Kidney (tissue), 14 donors: Measurements from ENCODE around the gene UBE2D1. TPM values are rescaled to one million over a fixed set of nuclear protein-coding genes. Genes with fewer than 3 reads are reported as not detected.
A peak's percentile ranks its signal among the peaks of the same experiment; 100 is the strongest.

Experiments
- DNase-seq, 5 donors: peaks; one replicate each; pipeline ENCODE4 v3.0.0-alpha.2; 2013 to 2020
- FAIRE-seq: peaks from 2 replicates; lab custom pipeline; 2012; peaks lifted over from hg19 to GRCh38; lab: Jason Lieb, UNC
- H3K27ac ChIP-seq, 2 donors: one replicate each; pipeline ENCODE4 v1.7.0; 2013; ENCODE audit warnings: low read depth in 2 of 2, low read length in 2 of 2, inconsistent platforms in 1 of 2
- H3K27me3 ChIP-seq: one replicate; pipeline ENCODE4 v1.7.1; 2013; ENCODE audit warnings: low read length, inconsistent platforms; ENCODE audit not compliant: control insufficient read depth, insufficient read depth
- H3K36me3 ChIP-seq, 3 donors: one replicate each; pipeline versions ENCODE4 v1.7.0 to v1.7.1; 2013; ENCODE audit warnings: low read length in 3 of 3, control low read depth in 1 of 3, inconsistent platforms in 1 of 3; ENCODE audit not compliant: insufficient read depth in 3 of 3, control insufficient read depth in 2 of 3
- H3K4me1 ChIP-seq, 3 donors: one replicate each; pipeline versions ENCODE4 v1.7.0 to v1.7.1; 2013; ENCODE audit warnings: low read length in 3 of 3, inconsistent platforms in 1 of 3, low read depth in 1 of 3; ENCODE audit not compliant: control insufficient read depth in 2 of 3, insufficient read depth in 2 of 3
- H3K4me3 ChIP-seq, 3 donors: one replicate each; pipeline versions ENCODE4 v1.7.0 to v1.8.1; 2013; ENCODE audit warnings: low read length in 3 of 3, control low read depth in 1 of 3, inconsistent platforms in 1 of 3
- H3K9ac ChIP-seq, 3 donors: one replicate each; pipeline versions ENCODE4 v1.7.0 to v1.7.1; 2013; ENCODE audit warnings: low read length in 3 of 3, control low read depth in 1 of 3, inconsistent platforms in 1 of 3
- H3K9me3 ChIP-seq, 3 donors: one replicate each; pipeline versions ENCODE4 v1.7.0 to v1.7.1; 2013; ENCODE audit warnings: low read length in 3 of 3, control low read depth in 1 of 3, inconsistent platforms in 1 of 3; ENCODE audit not compliant: control insufficient read depth in 2 of 3, insufficient read depth in 1 of 3
- intact Hi-C: fragments of 100-400 bp; cut with DNase I; formaldehyde crosslinking; loops from one replicate; pipeline ENCODE4 v1.11.1; 2022
- polyA plus RNA-seq: library from polyadenylated mRNA; stranded (reverse); fragments of 350-450 nt; fragmentation: Illumina TruSeq; extraction: RNeasy Lipid Tissue Mini Kit (QIAGEN cat#74804); gene quantifications from one replicate; pipeline ENCODE4 v1.2.3, GENCODE V29; 2014; ENCODE audit warnings: low read depth, low replicate concordance; ENCODE audit not compliant: insufficient read depth
- total RNA-seq: library from RNA; stranded (reverse); fragmentation: NEBNext Ultra II Directional; extraction: Animal tissue kit (Norgen Biotek cat#: 25700); gene quantifications from one replicate; pipeline ENCODE4 v1.2.1, GENCODE V29; 2021
- TF ChIP-seq, protein P1 (sequence below): IDR thresholded peaks from 3 replicates; pipeline ENCODE4 v1.5.1; 2012; ENCODE audit warnings: mild to moderate bottlenecking, moderate library complexity, borderline replicate concordance; ENCODE audit not compliant: insufficient read depth; ENCODE audit errors: extremely low read depth
- donor health status: control.
- donor health status: control.
- donor health status: control.
- donor health status: control.
- donor health status: control.
- donor health status: DM: yes; HTN: yes; CAD: no.
- donor health status: Normal renal cell carcinoma (clear cell type).

UBE2D1 gene
- total and polyA plus RNA-seq, 2 donors from 2014 or later = 12.0 to 15.4 TPM

DNA sequence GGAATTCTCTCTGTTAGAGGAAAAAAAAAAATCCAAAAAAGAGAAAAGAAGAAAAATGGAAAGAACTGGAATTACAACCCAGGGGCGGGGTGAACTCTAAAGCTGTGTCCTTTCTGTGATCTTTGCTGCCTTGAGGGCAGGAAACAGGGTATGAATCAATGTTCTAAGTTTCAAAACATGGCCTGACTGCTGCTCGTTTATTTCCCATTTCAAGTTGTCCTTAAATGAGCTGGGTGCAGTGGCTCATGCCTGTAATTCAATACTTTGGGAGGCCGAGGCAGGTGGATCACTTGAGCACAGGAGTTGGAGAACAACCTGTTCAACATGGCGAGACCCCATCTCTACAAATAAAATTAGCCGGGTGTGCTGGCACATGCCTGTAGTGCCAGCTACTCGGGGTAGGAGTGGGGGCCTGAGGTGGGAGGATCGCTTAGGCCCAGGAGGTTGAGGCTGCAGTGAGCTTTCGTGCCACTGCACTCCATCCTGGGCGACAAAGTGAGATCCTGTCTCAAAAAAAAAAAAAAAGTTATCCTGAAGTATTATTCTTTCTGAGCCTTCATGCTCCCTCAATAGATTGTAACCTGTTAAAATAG lies 25.7 kb downstream of the UBE2D1 start:
- TF ChIP-seq, protein P1, sequence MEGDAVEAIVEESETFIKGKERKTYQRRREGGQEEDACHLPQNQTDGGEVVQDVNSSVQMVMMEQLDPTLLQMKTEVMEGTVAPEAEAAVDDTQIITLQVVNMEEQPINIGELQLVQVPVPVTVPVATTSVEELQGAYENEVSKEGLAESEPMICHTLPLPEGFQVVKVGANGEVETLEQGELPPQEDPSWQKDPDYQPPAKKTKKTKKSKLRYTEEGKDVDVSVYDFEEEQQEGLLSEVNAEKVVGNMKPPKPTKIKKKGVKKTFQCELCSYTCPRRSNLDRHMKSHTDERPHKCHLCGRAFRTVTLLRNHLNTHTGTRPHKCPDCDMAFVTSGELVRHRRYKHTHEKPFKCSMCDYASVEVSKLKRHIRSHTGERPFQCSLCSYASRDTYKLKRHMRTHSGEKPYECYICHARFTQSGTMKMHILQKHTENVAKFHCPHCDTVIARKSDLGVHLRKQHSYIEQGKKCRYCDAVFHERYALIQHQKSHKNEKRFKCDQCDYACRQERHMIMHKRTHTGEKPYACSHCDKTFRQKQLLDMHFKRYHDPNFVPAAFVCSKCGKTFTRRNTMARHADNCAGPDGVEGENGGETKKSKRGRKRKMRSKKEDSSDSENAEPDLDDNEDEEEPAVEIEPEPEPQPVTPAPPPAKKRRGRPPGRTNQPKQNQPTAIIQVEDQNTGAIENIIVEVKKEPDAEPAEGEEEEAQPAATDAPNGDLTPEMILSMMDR = no peak
- no peak overlapping the region for H3K9ac ChIP-seq
- H3K27ac ChIP-seq = no peak overlapping the region
- H3K36me3 ChIP-seq = peaks cover 0 to 4% (median 0%) of the 10 kb centered on the region in 3 donors
- DNase-seq = peak in 2 of 5 donors; percentile 12 to 16
- H3K4me3 ChIP-seq = no peak overlapping the region
- H3K27me3 ChIP-seq = no peaks in the 10 kb centered on the region
- intact Hi-C loops = no loop called here
- FAIRE-seq = no peak
- no peaks in the 10 kb centered on the region for H3K9me3 ChIP-seq
- peaks cover 0 to 4% (median 0%) of the 10 kb centered on the region in 3 donors for H3K4me1 ChIP-seq

- no peak overlapping the region for H3K4me3 ChIP-seq
- intact Hi-C loops = no loop called here
- TF ChIP-seq, protein P1 = no peak
- H3K9ac ChIP-seq = no peak overlapping the region
- H3K4me1 ChIP-seq = peaks cover 0 to 4% (median 0%) of the 10 kb centered on the region in 3 donors
- H3K36me3 ChIP-seq = peaks cover 0 to 4% (median 0%) of the 10 kb centered on the region in 3 donors
- DNase-seq (no peak), FAIRE-seq (no peak)
- no peak overlapping the region for H3K27ac ChIP-seq
- no peaks in the 10 kb centered on the region for H3K27me3 ChIP-seq
- H3K9me3 ChIP-seq = no peaks in the 10 kb centered on the region
These were observed 26.5 kb downstream of the UBE2D1 start for GRCh38 chr10:58361353-58361752.

DNA sequence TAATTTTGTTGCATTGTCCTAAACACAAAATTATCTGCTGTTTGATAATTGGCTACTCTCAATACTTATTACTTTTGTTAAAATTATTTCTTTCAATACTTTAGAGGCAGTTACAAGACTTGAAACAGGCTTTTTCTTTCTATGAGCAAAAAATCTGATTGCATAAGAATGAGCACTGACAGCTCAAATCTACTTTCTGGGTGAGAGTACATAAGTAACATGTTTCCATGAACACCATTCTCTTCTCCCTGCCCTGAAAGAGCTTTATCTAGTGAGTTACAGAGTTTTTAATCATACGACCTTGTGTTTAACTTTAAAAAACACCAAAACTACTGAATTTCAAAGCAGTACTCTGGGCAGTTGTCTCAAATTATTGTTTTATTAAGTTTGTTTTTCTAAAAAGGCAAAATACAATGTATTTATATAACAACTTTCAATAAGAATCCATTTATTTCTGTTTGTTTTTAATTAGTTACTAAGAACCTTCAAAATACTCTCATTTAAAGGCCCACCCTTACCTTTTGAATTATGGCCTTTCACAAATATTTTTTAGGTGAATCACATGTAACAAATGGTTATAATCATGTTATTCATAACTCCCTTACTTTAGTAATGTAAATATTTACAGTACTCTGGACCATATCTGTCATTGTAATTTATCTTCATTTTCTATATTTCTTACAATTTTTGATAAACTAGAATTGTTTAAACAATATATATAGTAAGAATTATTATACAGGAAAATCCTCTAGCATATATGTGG lies 27.4 kb downstream of the UBE2D1 start:
- Histone ChIP-seq H3K4me1 (peaks cover 0 to 4% (median 0%) of the 10 kb centered on the region in 3 donors), H3K9me3 (no peaks in the 10 kb centered on the region), H3K9ac (no peak overlapping the region), H3K36me3 (peaks cover 0 to 4% (median 0%) of the 10 kb centered on the region in 3 donors), H3K27ac (no peak overlapping the region), H3K27me3 (no peaks in the 10 kb centered on the region), H3K4me3 (no peak overlapping the region)
- intact Hi-C loops = no loop called here
- peak; percentile 35 for FAIRE-seq
- no peak for DNase-seq
- TF ChIP-seq, protein P1 = no peak
